Measurements from ENCODE around the gene RD3L.

DNA sequence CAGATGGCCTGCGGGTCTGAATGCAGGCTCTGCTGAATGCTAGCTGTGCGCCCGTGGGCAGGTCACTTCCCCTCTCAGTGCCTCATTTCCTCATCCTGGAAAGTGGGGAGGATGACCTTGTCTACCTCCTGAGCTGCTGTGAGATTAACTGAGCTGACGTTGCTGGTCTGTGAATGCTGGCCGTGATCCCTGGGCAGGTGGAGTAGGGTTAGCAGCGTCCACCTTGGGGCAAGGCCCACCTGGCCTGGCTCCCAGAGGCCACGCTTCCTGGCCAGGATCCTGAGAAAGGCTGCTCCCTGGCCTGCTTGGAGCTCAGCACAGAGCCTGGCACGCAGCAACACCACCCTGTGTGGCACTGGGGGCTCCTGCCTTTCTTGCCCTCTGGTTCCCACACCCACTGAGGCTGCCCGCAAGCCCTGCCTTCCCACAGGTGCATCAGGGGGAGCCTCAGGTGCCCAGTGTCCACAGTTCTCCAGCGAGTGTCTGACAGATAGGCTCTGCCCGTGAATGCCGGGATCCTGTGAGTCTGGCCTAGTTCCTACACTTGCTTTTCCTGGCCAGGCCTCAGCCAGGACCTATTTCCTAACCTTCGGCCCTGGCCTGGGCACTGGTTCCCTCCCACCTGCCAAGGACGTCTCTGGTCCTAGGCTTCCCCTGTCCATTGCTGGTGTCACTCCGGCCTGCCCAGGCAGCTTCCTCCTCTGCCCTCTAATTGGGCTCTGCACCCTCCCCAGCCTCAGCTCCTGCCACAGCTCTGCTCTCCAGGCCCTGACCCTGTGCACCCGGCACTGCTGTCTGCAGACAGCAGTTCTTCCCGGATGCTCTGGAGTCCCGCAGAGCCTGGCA is 51.3 kb downstream of the RD3L start:
- no peak for TF ChIP-seq MXI1 (IDR thresholded peaks at IDR 0.05; ENCODE audit: borderline replicate concordance, low read depth, low read length)
- TF ChIP-seq SMC3 (IDR thresholded peaks at IDR 0.05; ENCODE audit: low read depth, low read length), result no peak
- no peak for TF ChIP-seq POLR2A (IDR thresholded peaks at IDR 0.05; ENCODE audit: low read depth, low read length)
- TF ChIP-seq CTCF (conservative IDR thresholded peaks at IDR 0.05; ENCODE audit: low read depth, low read length), result no peak
- TF ChIP-seq MAFK (IDR thresholded peaks at IDR 0.05; ENCODE audit: low read depth, low read length), result no peak
- TF ChIP-seq, protein P1, sequence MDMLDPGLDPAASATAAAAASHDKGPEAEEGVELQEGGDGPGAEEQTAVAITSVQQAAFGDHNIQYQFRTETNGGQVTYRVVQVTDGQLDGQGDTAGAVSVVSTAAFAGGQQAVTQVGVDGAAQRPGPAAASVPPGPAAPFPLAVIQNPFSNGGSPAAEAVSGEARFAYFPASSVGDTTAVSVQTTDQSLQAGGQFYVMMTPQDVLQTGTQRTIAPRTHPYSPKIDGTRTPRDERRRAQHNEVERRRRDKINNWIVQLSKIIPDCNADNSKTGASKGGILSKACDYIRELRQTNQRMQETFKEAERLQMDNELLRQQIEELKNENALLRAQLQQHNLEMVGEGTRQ (IDR thresholded peaks at IDR 0.05; ENCODE audit: low read depth, low read length), result no peak
- no peak for TF ChIP-seq MAZ (IDR thresholded peaks at IDR 0.05; ENCODE audit: borderline replicate concordance, low read depth, low read length)
- TF ChIP-seq CEBPB (IDR thresholded peaks at IDR 0.05; ENCODE audit: low read depth, low read length), result no peak
- TF ChIP-seq RFX5 (IDR thresholded peaks at IDR 0.05; ENCODE audit: low read depth, low read length), result no peak
- no peak for TF ChIP-seq RCOR1 (IDR thresholded peaks at IDR 0.05; ENCODE audit: insufficient replicate concordance, low read length)
- TF ChIP-seq FOS (IDR thresholded peaks at IDR 0.05; ENCODE audit: low read depth, low read length), result no peak
- TF ChIP-seq BHLHE40 (IDR thresholded peaks at IDR 0.05; ENCODE audit: low read depth, low read length), result no peak
